GM03348 (cell line): ENCODE measurements around the gene BCAN.

Experiments
- DNase-seq: peaks from one replicate; pipeline ENCODE4 v3.0.0; 2012; ENCODE audit warnings: low spot score

The BCAN gene

GRCh38 chr1:156700736-156701531, 59.0 kb downstream of the BCAN start:
- no peak for DNase-seq

GRCh38 chr1:156703336-156703735, 61.4 kb downstream of the BCAN start:
- DNase-seq: no peak

- no peak for DNase-seq
These were observed 61.8 kb downstream of the BCAN start for GRCh38 chr1:156703741-156704140.

GRCh38 chr1:156704166-156704711, 62.3 kb downstream of the BCAN start:
- no peak for DNase-seq

- DNase-seq: peak; percentile 78
These were observed 63.0 kb downstream of the BCAN start for GRCh38 chr1:156704930-156705320.

GRCh38 chr1:156705321-156705917, 63.5 kb downstream of the BCAN start, which contains the start of gene CRABP2:
Gene CRABP2 (minus strand): TSS chr1:156705583. CDS start chr1:156705446, 137 bp downstream.
- DNase-seq: no peak

- peak; percentile 86 for DNase-seq
These were observed 64.2 kb downstream of the BCAN start for GRCh38 chr1:156705918-156706656.

- peak; percentile 87 for DNase-seq
These were observed 64.9 kb downstream of the BCAN start for GRCh38 chr1:156706657-156707416.

- peak; percentile 87 for DNase-seq
These were observed 65.7 kb downstream of the BCAN start for GRCh38 chr1:156707417-156708217.

- DNase-seq: no peak
These were observed 66.3 kb downstream of the BCAN start for GRCh38 chr1:156708218-156708661.

- DNase-seq: no peak
These were observed 67.1 kb downstream of the BCAN start for GRCh38 chr1:156709031-156709430.
